Islet of Langerhans (tissue), 1 donor: Measurements from ENCODE around the gene TMED4.

Experiments
- FAIRE-seq: peaks from one replicate; lab custom pipeline; 2011; peaks lifted over from hg19 to GRCh38; lab: Jason Lieb, UNC

Gene TMED4

GRCh38 chr7:44581879-44582603, at the start of gene TMED4:
Gene TMED4, minus strand, starts transcription at chr7:44582231. Its CDS starts 25 bp downstream, at chr7:44582206.
- peak; percentile 30 for FAIRE-seq

GRCh38 chr7:44631458-44632115, 49.6 kb upstream of the TMED4 start:
- FAIRE-seq, result no peak

DNA sequence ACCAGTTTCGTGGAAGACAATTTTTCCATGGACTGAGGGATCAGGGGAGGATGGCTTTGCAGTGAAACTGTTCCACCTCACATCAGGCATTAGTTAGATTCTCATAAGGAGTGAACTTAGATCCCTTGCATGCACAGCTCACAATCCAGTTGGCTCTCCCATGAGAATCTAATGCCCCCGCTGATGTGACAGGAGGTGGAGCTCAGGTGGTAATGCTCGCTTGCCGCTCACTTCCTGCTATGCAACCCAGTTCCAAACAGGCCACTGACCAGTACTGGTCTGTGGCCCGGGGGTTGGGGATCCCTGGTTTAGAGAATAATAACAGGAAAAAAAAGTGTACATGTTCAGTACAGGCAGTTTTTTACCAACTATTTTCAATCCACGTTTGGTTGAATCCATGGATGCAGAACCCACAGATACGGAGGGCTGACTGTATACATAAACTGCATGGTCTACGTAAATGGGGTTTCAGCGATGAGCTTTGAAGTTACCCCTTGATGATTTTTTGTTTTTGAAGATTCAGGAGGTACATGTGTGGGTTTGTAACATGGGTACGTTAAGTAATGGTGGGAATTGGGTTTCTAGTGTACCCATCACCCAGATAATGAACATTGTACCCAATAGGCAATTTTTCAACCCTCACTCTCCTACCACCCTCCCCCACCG, 48.9 kb upstream of the TMED4 start:
- FAIRE-seq, result no peak

- FAIRE-seq, result no peak
These were observed 47.9 kb upstream of the TMED4 start for GRCh38 chr7:44629829-44630522.

DNA sequence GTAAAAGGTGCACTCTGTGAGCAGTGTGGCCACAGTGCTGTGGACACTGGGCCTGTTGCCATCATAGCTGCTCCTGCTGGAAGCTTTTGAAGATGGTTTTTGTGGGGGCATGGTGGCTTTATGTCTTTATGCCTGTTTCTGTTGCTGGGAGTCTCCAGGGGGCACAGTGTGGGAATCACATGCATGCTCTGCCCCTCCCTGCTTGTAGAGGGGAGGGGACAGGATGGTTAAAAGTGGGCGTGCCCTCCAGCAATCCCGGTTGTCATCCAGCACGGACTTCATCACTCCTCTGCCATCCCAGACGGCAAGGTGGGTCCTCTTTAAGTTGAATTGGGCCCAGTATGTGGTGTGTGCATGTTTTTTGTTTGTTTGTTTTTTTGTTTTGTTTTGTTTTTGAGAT, 44.6 kb upstream of the TMED4 start:
- FAIRE-seq, result no peak

GRCh38 chr7:44625526-44626471, 43.8 kb upstream of the TMED4 start:
- no peak for FAIRE-seq

DNA sequence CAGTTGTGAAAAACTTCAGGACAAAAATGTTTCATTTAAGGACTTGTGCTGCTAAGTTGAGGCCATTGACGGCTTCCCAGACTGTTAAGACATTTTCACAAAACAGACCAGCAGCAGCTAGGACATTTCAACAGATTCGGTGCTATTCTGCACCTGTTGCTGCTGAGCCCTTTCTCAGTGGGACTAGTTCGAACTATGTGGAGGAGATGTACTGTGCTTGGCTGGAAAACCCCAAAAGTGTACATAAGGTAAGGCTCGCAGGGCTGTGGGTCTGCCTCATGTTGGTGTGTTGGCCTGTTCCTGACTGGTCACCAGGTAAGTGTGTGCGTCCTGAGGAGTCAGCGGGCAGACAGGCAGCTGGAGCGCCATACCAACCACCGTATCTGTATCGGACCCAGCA, 42.3 kb upstream of the TMED4 start:
- FAIRE-seq, result no peak

DNA sequence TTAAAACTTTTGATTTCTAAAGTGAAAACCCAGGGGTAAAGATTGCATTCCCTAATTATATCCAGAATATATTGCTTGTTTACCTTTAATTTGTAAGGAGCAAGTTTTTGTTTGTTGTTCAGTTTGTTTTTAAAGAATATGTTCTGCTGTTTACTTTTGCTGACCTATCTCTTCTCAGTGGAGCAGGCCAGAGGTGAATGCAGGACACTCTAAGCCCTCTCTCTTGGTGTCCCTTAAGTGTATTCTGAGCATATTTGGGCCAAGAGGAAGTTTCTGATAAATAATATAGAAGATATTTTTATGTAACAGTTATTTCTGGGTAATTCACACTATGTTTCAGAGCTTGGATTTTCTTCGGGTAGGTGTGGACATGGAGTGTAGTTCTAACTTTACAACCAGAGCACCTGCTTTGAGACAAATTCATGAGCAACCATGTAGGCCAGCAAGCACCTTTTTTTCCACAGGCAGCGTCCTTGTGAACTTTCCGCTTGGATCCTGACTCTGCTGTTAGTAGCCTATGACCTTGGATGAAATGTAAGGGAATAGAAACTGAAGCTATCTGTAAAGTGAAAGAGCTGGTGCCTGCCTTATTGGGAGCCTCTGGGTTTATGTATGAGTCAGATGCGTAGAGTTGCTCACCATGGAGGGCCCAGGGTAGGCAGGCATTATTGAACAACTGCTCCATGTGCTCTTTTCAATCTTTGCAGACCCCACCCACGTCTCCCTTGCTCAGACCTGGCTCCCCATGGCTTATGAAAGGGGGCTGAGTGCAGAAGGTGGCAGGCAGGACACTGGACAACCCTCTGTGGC, 40.5 kb upstream of the TMED4 start:
- no peak for FAIRE-seq

- no peak for FAIRE-seq
These were observed 39.7 kb upstream of the TMED4 start for GRCh38 chr7:44621750-44622103.

- FAIRE-seq, result no peak
These were observed 39.2 kb upstream of the TMED4 start for GRCh38 chr7:44621034-44621749.

DNA sequence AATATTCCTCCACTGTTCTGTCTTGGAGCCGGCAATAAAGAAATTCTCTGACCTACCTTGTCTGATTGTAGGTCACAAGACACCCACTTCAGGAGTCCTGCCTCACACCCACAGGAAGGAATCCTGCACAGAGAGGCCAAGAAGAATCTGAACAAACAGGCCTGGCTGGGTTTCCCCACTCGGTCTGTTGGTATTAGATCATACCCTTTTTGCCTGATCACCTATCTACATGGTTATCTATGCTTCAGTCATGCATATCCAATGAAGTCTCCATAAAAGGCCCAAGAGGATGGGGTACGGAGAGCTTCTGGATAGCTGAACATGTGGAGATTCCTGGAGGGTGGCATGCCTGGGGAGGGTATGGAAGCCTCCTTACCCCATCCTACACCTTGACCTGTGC, 36.7 kb upstream of the TMED4 start:
- no peak for FAIRE-seq

DNA sequence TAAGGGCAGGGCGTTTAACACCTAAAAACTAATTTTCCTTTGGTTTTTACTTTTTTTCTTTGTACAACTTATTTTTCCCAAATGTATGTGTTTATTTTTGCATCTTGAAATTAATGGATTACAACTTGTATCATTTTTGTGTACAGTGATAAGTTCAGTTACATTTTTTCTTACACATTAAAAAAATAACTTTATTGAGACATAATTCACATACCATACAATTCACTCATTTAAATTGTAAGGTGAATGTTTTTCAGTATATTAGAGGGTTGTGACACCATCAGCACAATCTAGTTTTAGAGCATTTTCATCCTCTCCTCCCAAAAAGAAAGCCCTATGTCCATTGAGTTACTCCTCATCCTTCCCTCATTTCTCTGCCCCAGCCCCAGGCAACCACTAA, 36.0 kb upstream of the TMED4 start:
- no peak for FAIRE-seq

DNA sequence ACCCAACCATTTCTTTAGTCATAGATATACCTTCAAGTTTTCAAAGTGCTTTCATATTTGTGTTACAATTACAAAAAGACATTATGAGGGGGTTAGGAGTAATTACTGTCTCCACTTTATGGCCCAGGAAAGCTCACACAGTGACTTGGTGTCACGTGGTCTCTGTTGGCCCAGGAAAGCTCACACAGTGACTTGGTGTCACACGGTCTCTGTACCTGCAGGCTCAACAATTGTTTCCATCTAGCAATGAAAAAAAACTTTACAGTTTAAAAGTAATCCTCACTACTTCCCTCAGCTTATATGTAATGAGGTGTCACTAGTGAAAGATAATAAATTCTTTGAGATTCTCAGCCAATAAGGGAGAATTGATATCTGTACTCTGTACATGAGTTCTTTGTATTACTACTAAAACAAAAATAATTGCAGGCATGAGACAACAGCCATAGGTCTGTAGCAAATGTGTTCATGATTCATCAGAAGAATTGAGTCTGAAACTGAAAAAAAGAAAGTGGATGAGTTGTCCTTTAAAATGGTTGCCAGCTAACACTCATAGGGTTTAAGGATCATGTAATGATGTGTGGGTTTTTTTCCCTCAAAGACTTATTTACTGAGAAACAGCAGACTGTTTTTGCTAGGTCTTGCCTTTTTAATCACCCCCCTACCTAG, 35.3 kb upstream of the TMED4 start:
- FAIRE-seq, result no peak

GRCh38 chr7:44616545-44616944, 34.5 kb upstream of the TMED4 start:
- FAIRE-seq, result no peak

DNA sequence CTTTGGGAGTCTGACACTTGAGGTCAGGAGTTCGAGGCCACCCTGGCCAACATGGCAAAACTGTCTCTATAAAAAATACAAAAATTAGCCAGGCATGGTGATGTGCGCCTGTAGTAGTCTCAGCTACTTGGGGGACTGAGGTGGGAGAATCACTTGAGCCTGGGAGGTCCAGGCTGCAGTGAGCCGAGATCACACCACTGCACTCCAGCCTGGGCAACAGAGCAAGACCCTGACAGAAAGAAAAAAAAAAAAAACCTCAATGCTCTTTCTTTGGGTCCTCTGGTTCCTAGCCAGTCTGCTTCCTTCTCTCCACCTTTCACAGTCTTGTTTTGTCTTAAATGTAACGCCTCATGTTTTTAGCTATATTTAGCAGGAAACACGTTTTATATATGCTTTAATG, 33.8 kb upstream of the TMED4 start:
- no peak for FAIRE-seq

GRCh38 chr7:44615149-44615611, 33.1 kb upstream of the TMED4 start:
- no peak for FAIRE-seq

GRCh38 chr7:44609829-44610228, 27.8 kb upstream of the TMED4 start:
- FAIRE-seq, result no peak

DNA sequence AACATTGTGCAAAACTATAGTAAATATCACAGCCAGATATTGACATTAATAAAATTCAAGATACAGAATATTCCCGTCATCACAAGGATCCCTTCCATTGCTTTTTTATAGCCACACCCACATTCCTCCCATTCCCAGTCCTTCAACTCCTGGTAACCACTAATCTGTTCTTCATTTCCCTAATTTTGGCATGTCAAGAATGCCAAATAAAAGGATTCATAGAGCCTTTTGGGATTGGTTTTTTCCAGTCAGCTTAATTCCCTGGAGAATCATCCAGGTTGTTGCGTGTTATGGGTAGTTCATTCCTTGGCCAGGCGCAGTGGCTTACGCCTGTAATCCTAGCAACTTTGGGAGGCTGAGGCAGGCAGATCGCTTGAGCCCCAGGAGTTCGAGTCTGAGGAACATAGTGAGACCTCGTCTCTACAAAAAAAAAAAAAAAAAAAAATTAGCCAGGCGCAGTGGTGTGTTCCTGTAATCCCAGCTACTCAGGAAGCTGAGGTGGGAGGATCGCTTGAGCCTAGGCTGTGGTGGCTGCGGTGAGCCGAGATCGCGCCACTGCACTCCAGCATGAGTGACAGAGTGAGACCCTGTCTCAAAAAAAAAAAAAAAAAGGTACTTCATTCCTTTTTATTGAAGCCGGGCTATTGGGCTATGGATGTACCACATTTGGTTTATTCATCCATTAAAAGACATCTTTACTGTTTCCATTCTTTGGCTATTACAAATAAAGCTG, 27.1 kb upstream of the TMED4 start:
- no peak for FAIRE-seq
